Aorta (tissue), 5 donors: ENCODE measurements around the gene SLC12A5. TPM values are rescaled to one million over a fixed set of nuclear protein-coding genes. Genes with fewer than 3 reads are reported as not detected.

Experiments used
- ATAC-seq: fragments of 200-7000 bp; cut with Tn5 transposase; one replicate; pipeline ENCODE4 v1.9.1; 2022; ENCODE audit warnings: moderate library complexity; ENCODE audit not compliant: low FRiP score
- DNase-seq, 2 donors: peaks; one replicate each; pipeline ENCODE4 v3.0.0-alpha.2; 2020
- H3K27ac ChIP-seq, 2 donors: one replicate each; pipeline ENCODE4 v1.5.1; 2013; ENCODE audit warnings: low read length in 2 of 2, mild to moderate bottlenecking in 2 of 2, moderate library complexity in 2 of 2, control low read depth in 1 of 2, inconsistent platforms in 1 of 2, low read depth in 1 of 2
- H3K27me3 ChIP-seq, 2 donors: one replicate each; pipeline ENCODE4 v1.6.1; 2013; ENCODE audit warnings: control low read depth in 1 of 2, low read length in 1 of 2, mild to moderate bottlenecking in 1 of 2, moderate library complexity in 1 of 2; ENCODE audit not compliant: insufficient read depth in 2 of 2, control insufficient read depth in 1 of 2
- H3K36me3 ChIP-seq, 2 donors: one replicate each; pipeline ENCODE4 v1.6.1; 2013; ENCODE audit warnings: control low read depth in 1 of 2, low read length in 1 of 2, mild to moderate bottlenecking in 1 of 2; ENCODE audit not compliant: insufficient read depth in 2 of 2, control insufficient read depth in 1 of 2
- H3K4me1 ChIP-seq, 2 donors: one replicate each; pipeline ENCODE4 v1.6.1; 2013; ENCODE audit warnings: low read length in 2 of 2, control low read depth in 1 of 2, mild to moderate bottlenecking in 1 of 2, moderate library complexity in 1 of 2; ENCODE audit not compliant: insufficient read depth in 2 of 2, control insufficient read depth in 1 of 2
- H3K4me3 ChIP-seq, 2 donors: one replicate each; pipeline ENCODE4 v1.5.1; 2013; ENCODE audit warnings: low read length in 2 of 2, control low read depth in 1 of 2, mild to moderate bottlenecking in 1 of 2
- H3K9me3 ChIP-seq: one replicate; pipeline ENCODE4 v1.6.1; 2013; ENCODE audit warnings: mild to moderate bottlenecking, low read length; ENCODE audit not compliant: control insufficient read depth
- WGBS, 2 donors: extraction: QIAGEN DNeasy Blood & Tissue Kit; methylation state at CpG; one replicate each; pipeline ENCODE4 v1.1.7; 2013; 5-methylcytosine and 5-hydroxymethylcytosine counted together
- intact Hi-C, 2 donors: fragments of 100-400 bp; cut with DNase I; formaldehyde crosslinking; loops; one replicate each; pipeline versions ENCODE4 v1.14.2 to v1.15.0; 2022
- polyA plus RNA-seq, 2 donors: library from polyadenylated mRNA; stranded (reverse); fragments of 200-250 nt; gene quantifications; one replicate each; pipeline ENCODE4 v1.2.3, GENCODE V29; 2013
- total RNA-seq, 2 donors: library from RNA; stranded (reverse); fragmentation: NEBNext Ultra II Directional; extraction: Animal tissue kit (Norgen Biotek cat#: 25700); gene quantifications; one replicate each; pipeline ENCODE4 v1.2.1, GENCODE V29; 2021
- donor health status: healthy with polysubstance abuse.
- donor health status: Bipolar disorder and iron deficiency.
- donor health status: DM: no; HTN: no; CAD: no.
- donor health status: DM: no; HTN: no; CAD: no.
- donor health status: DM: yes; HTN: yes; CAD: no.

The SLC12A5 gene
- total and polyA plus RNA-seq, 4 donors: 0.94 to 2.4 TPM; not detected in 2

DNA sequence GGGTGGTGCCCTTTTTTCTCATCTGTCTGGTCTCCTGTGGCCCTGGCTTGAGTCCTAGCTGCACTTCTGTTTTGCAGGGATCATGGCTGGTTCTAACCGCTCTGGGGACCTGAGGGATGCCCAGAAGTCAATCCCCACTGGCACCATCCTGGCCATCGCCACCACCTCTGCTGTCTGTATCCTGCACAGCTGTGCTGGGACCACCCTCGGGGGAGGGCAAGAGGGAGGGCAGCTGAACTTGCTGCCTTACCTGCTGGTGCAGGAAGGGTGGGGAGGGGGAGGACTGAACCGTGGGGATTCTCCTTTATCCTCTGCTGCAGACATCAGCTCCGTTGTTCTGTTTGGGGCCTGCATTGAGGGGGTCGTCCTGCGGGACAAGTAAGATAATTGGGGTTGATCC, 14.5 kb downstream of the SLC12A5 start:
- 40 to 54% methylated on average over 7 of the region's 7 CpGs for WGBS, 2 donors
- H3K9me3 ChIP-seq: peaks cover 2% of the 10 kb centered on the region
- no peaks in the 10 kb centered on the region for H3K36me3 ChIP-seq
- H3K4me3 ChIP-seq: no peak overlapping the region
- no peak for ATAC-seq
- H3K27me3 ChIP-seq: no peaks in the 10 kb centered on the region
- H3K27ac ChIP-seq: no peak overlapping the region
- intact Hi-C loops: no loop called here
- no peaks in the 10 kb centered on the region for H3K4me1 ChIP-seq
- DNase-seq: no peak

DNA sequence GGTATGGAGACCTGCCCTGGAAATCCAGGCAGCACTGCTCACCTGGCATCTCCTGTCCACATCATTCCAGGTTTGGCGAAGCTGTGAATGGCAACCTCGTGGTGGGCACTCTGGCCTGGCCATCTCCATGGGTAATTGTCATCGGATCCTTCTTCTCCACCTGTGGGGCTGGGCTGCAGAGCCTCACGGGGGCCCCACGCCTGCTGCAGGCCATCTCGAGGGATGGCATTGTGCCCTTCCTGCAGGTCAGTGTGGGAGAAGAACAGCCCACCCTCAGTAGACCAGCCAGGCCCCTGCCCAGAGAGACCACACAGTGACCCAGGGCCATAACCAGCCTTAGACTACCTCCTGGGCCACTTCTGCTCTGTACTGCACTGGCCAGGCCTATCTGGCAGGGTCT, 15.9 kb downstream of the SLC12A5 start:
- Histone ChIP-seq H3K9me3 (peaks cover 2% of the 10 kb centered on the region), H3K27me3 (no peaks in the 10 kb centered on the region), H3K4me3 (no peak overlapping the region), H3K4me1 (no peaks in the 10 kb centered on the region), H3K36me3 (no peaks in the 10 kb centered on the region), H3K27ac (no peak overlapping the region)
- ATAC-seq (no peak), DNase-seq (peak in 1 of 2 donors; percentile 55)
- WGBS, 2 donors: 74% methylated on average over 6 of the region's 6 CpGs
- intact Hi-C loops: no loop called here

DNA sequence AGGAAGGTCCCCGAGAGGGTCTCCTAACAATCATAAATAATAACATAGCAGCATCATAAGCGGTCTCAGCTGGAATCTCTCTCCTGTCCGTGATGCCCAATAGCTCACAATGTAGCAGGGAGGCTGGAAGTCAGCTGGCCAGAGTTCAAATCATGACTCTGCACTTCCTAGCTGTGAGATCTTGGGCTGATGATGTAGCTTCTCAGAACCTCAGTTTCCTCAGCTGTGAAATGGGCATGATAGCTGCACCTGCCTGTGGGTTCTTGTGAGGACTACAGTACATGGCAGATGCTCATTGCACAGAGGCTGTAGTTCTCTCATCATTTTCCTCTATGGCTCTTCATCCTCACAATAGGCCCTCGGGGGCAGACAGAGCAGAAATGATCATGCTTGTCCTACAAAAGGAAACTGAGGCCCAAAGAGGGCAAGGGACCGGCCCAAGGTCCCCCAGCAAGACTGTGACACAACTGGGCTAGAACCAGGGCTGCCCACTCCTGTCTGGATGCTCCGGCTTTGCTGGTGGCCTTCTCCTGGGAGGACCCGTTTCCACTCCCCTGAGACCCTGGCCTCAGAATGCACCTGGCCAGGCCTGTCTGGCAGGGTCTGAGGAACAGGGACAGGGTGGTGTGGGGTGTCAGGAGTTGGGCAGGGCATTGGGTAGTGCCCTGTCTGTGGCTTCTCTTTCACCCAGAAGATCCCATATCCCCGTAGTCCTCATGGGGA, 17.7 kb downstream of the SLC12A5 start:
- ATAC-seq (no peak), DNase-seq (peak in 1 of 2 donors; percentile 65)
- intact Hi-C loops: no loop called here
- 75 to 77% methylated on average over 8 of the region's 8 CpGs for WGBS, 2 donors
- Histone ChIP-seq H3K4me1 (no peaks in the 10 kb centered on the region), H3K4me3 (no peak overlapping the region), H3K9me3 (no peaks in the 10 kb centered on the region), H3K27ac (no peak overlapping the region), H3K27me3 (no peaks in the 10 kb centered on the region), H3K36me3 (no peaks in the 10 kb centered on the region)

DNA sequence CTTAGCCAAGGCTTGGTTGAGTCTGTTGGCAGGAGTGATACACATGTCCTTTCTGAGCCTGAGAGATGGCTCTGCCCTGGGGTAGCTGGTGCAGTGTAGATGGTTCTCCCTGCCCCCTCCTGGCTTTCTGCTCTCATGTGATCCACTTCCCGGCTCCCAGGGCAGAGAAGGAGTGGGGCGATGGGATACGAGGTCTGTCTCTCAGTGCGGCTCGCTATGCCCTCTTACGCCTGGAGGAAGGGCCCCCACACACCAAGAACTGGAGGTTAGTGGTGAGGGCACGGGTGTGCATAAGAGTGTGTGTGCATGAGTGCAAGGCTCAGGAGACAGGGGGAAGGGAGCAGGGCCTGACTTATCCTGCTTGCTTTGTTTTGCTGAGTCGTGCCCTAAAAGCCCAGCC, 18.8 kb downstream of the SLC12A5 start:
- no peaks in the 10 kb centered on the region for H3K36me3 ChIP-seq
- WGBS, 2 donors: 69 to 75% methylated on average over 8 of the region's 8 CpGs
- H3K4me1 ChIP-seq: no peaks in the 10 kb centered on the region
- no peak overlapping the region for H3K4me3 ChIP-seq
- no peaks in the 10 kb centered on the region for H3K9me3 ChIP-seq
- H3K27me3 ChIP-seq: no peaks in the 10 kb centered on the region
- intact Hi-C loops: no loop called here
- no peak overlapping the region for H3K27ac ChIP-seq
- ATAC-seq (no peak), DNase-seq (peak in 1 of 2 donors; percentile 71)

DNA sequence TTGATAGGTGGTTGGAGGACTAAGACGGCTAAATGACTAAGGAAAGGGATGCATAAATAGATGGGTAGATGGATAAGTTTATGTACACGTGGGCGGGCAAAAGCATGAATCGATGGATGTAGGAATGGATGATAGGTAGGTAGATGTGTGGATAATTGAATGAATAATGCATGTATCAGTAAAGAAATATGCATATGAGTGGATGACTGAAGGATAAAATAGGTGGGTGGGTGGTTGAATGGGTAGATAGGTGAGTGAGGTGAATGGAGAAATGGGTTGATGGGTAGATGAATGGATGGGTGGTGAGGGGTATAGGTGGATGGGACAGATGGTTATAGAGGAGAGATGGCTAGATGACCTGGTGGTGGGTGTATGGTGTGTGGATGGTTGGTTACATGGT, 20.2 kb downstream of the SLC12A5 start:
- Histone ChIP-seq H3K4me1 (no peaks in the 10 kb centered on the region), H3K27me3 (no peaks in the 10 kb centered on the region), H3K4me3 (no peak overlapping the region), H3K36me3 (no peaks in the 10 kb centered on the region), H3K27ac (no peak overlapping the region), H3K9me3 (no peaks in the 10 kb centered on the region)
- DNase-seq (no peak), ATAC-seq (no peak)
- 87 to 90% methylated on average over 4 of the region's 4 CpGs for WGBS, 2 donors
- intact Hi-C loops: no loop called here

DNA sequence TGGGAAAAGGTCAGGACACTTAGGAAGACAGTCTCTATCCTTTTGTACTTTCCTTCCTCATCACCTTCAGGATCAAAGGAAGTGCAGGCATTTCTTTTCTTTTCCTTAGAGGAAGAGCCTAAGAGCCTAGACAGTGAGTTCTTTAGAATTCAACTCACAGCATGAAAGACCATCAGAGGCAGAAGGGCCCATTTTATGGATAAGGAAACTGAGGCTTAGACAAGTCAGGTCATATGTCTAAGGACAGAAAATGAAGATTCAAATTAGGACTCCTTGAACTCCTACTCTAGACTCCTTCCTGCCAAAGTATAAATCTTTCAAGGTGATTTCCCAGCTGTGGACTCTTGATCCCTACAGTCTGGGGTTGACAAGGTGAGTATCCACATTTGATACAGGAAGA, 20.8 kb downstream of the SLC12A5 start:
- intact Hi-C loops: no loop called here
- no peak for ATAC-seq
- no peak overlapping the region for H3K4me3 ChIP-seq
- H3K9me3 ChIP-seq: no peaks in the 10 kb centered on the region
- no peak overlapping the region for H3K27ac ChIP-seq
- no peaks in the 10 kb centered on the region for H3K4me1 ChIP-seq
- DNase-seq: no peak
- no peaks in the 10 kb centered on the region for H3K36me3 ChIP-seq
- no peaks in the 10 kb centered on the region for H3K27me3 ChIP-seq

DNA sequence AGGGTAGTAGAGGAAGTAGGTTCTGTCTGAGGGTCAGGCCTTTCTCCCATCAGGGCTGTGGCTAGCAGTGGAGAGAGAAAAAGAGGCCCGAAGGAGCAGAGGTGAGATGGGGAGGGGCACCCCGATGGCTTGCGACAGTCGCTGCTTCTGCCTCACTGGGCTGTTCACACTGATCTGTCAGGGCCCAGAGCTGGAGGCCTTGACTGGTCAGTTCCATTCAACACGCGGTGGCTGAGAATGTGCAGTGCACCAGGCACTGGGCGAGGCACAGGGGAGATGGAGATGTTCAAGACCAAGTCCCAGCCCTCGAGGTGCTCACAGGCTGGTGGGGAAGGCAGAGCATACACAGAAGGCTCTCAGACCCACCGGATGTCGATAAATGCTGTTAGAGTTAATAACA, 21.4 kb downstream of the SLC12A5 start:
- ATAC-seq: no peak
- Histone ChIP-seq H3K4me3 (no peak overlapping the region), H3K36me3 (no peaks in the 10 kb centered on the region), H3K27me3 (no peaks in the 10 kb centered on the region), H3K9me3 (no peaks in the 10 kb centered on the region), H3K4me1 (no peaks in the 10 kb centered on the region), H3K27ac (no peak overlapping the region)
- WGBS, 2 donors: 58 to 62% methylated on average over 10 of the region's 10 CpGs
- intact Hi-C loops: no loop called here
- no peak for DNase-seq

DNA sequence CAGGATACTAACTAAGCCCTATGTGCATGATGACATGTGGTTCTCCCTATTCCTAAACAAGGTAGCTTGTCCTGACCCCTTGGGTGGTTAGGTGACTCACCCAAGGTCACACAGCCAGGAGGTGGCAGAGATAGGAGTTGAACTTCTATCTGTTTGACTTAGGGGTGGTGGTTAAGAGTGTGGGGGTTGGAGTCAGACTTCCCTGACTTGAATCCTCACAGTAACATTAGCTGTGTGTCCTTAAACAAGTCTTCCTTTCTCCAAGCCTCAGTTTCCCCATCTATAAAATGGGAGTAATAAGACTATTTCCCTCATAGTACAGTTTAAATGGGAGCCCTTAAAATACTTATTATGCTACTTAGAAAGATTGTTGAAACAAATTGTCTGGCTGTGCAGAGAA, 21.9 kb downstream of the SLC12A5 start:
- no peak overlapping the region for H3K4me3 ChIP-seq
- H3K4me1 ChIP-seq: no peaks in the 10 kb centered on the region
- H3K36me3 ChIP-seq: no peaks in the 10 kb centered on the region
- intact Hi-C loops: no loop called here
- ATAC-seq: no peak
- no peak overlapping the region for H3K27ac ChIP-seq
- H3K9me3 ChIP-seq: no peaks in the 10 kb centered on the region
- no peaks in the 10 kb centered on the region for H3K27me3 ChIP-seq
- no peak for DNase-seq

DNA sequence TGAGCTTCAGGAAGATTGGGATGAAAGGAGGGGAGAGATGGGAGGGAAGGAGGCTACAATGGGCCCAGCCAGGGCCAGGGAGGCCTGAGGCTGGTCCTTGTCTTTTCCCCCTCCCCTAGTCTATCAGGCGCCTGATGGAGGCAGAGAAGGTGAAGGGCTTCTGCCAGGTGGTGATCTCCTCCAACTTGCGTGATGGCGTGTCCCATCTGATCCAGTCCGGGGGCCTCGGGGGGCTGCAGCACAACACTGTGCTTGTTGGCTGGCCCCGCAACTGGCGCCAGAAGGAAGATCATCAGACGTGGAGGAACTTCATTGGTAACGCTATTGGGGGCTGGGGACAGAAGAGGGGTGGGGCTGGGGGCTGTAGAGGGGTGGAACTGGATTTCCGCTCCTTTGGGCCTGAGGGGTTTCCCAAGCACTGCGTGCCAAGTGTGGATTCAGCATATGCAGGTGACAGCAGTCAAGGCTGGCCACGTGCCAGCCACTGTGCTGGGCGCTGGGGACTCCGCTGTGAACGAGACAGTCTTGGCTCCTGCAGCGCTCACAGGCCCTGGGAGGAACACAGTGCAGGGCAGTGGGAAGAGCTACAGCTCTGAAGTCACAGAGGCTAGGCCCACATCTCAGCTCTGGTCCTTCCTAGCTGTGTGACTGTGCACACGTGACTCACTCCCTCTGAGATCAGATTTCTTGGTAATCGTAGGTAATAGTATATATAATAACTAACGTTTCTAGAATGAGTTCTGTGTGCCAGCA, 22.7 kb downstream of the SLC12A5 start:
- Histone ChIP-seq H3K4me1 (no peaks in the 10 kb centered on the region), H3K36me3 (no peaks in the 10 kb centered on the region), H3K9me3 (no peaks in the 10 kb centered on the region), H3K27me3 (no peaks in the 10 kb centered on the region), H3K4me3 (no peak overlapping the region), H3K27ac (no peak overlapping the region)
- intact Hi-C loops: no loop called here
- WGBS, 2 donors: 70 to 73% methylated on average over 19 of the region's 19 CpGs
- DNase-seq (no peak), ATAC-seq (no peak)
